ENCODE results near the gene USP10.

The USP10 gene

DNA sequence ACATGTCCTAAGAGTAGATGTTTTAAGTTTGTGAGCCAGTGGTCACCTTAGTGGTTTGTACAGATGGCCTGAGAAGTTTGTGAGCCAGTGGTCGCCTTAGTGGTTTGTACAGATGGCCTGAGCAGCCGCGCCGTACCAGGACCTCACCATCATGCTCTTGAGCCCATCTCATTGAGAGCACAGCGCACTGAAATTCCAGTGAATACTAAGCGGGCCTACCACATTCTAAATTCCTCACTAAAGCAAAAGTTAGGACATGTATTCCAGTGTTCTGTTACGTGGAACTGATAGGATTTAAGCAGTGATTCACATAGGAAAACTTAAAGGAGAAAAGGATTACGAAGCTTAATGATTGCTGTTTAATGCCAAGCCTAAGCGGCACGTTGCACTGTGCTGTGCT lies 3.9 kb downstream of the USP10 start:
- DNase-seq: no peak

DNA sequence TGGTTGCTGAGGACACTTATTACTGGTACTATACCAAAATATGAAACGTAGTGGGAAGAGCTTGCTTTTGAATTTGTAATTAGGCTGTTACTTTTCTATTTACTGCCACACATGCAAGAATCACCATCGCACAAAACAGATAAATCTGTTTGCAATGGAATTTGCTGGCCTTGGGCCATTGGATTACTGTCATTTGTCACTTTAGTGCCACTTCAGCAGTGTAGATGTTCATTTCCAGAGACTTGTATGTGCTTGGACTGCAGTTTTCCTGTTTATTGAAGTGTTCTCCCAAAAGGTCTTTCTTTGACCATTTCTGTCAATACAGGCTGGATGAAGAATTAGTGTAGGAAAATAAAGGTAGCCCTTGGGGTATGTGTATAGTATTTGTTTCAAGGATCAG lies 4.5 kb downstream of the USP10 start:
- no peak for DNase-seq

DNA sequence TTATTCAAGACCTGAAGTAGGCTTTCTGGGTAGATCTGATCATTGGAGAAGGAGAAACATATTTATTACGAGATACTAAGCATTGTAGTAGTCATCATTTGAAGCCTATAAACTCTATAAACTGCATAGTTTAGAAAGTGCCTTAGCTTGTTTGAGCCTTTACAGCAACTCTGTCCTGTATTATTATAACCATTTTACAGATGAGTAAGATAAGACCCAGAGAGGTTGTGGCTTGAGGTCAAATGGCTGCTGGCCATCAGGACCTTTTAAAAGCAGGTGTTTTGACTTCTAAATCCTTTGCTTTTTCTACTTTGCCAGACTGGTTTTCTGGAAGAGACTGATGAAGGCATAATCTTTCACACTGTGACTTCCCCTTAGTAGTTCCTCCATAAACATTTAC lies 7.1 kb downstream of the USP10 start:
- DNase-seq: no peak

DNA sequence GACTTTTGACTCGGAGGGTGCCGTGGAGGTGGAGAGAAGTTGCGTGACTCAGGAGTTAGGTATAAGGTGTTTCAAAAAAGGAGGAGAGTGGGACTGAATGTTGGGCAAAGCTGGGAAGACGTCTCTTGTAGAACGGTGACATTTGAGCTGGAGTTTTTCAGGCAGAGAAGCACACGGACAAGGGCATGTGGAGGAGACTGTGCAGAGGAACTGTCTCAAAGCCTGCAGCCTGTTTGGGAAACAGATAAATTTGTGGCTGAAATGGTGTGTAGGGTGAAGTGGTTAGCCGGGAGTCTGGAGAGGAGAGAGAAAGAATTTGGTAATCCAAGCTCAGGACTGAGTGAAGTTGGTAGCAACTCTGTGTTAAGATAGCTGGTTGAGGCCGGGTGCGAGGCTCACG lies 9.8 kb downstream of the USP10 start:
- no peak for DNase-seq

DNA sequence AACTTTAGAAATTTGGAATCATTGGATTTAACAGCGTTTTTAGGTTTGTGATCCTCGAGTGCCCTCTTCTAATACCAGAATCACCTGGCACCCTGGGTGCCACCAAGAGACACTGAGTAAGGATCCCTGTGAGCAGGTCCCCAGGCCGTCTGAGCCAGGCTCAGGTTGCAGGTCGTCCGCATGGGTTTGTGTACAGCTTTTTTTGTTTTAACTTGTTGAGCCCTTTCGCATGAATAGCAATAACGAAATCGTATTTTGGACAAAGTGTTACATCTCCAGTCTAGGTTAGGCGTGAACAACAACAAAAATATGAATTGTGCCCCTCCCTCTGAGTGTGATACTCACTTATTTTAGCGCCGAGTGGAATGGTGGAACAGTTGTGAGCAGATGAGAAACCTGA lies 10.9 kb downstream of the USP10 start:
- DNase-seq: no peak

DNA sequence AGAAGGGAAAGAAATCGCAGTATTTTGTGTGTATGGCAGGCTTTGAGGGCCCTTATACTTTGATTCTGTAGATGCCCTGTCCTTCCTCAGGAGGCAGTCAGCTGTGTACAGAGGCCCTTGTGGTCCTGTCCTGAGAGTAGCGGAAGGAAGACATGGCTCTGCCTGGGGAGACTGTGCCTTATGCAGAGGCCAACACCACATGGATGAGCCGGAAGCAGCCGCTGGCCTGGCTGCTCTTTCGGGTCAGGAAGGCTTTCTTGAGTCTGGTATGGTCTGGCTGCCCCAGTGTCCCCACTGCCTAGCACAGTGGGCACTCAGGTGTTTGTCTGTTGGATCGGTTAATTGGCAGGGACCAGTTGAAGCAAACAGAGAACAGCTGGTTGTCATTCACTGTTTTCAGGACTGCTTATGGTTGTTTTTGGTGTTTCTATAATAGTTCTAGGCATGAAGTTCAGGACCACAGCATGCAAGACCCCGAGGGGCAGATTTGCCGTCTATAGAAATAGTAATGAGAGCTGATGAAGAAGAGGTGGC lies 12.4 kb downstream of the USP10 start:
- no peak for DNase-seq

DNA sequence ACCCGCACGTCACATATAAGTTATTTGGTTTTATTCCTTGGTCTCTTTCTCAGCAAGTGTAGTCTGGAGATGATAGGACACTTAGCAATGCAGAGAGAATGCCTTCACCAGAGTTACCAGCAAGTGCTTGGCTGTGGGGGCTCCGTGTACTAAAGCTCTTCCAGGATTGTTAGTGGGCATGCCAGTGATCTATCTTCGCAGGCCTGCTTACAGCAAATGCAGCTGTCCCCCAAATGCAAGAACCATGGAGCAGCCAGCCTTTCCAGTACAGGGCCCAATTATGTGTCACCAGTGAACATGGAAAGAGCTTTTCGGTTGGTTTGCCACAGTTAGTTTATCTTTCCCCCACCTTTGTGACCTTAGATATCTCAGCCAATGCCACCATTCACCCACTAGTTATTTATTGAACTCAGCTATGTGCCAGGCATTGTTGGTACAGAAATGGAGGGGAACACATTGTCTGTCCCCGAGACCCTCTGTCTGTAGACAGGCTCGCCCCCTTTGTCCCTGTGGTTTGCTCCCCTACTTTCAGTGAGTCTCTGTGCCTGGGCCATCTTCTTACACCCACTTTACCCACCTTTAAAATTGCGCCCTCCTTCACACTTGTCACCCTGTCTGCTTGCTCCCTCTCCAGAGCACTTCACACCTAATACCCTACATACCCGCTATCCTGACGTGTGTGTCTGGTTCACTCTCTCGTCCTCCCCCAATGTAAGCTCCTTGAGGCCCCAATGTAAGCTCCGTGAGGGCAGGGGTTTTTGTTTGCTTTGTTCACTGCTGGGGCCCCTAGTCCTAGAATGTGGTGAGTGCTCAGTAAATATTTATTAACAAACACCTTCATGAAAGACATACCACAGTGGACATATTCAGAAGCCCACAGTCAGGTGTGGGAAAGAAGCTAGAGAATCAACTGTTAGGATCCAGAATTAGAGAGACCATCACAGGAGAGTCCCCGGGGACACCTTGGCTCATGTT lies 13.3 kb downstream of the USP10 start:
- DNase-seq: no peak

DNA sequence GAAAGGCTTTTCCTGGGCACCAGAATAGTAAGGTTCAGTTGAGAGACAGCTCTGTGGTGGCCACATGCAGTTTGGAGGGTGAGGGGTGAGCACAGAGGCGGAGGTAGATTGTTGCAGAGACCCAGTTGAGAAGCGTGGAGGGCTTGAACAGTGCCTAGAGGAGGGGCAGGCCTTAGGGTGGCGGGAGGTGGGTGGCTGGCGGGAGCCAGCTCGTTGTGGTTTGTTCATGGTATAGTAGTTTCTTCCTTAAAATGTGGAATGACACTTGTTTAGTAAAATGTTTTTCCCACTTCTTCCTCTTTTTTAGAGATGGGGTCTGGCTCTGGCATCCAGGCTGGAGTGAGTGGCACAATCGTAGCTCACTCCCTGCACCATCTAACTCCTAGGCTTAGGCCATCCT lies 14.2 kb downstream of the USP10 start:
- DNase-seq: no peak

DNA sequence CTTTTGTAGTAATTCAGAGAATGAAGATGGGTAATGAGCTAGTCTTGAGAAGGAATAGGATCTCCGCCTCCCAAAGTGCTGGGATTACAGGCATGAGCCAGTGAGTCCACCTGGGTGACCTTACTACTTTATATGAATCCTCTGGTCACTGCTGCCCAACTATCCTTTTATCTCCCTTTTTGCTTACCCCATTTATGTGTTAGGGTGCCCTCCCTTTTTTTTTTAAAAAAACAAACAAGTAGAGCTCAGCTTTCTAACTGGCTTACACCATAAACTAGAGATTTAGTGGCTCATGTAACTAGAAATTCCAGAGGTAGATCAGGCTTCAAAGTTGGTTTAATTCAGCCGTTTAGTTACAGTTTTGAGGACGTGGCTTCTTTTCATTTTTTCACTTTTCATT lies 15.6 kb downstream of the USP10 start:
- no peak for DNase-seq

DNA sequence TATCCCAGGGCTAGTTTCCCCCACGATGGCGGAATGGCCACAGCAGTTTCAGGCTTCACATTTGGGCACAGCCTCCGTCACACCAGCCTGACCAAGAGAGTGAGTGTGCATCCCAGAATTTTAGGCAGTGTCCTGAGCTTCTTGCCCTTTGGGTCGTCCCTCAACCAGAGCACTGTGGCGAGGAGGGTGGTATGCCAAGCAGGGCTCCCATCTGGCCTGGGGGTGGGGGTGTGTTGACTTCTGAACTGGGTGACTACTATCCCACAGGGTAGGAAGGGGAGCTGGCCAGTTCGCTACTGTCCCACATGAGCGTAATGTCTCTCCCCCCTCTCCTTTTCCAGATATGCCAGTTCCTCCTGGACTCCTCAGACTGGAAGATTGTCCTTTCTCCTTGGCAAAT lies 16.1 kb downstream of the USP10 start:
- no peak for DNase-seq

DNA sequence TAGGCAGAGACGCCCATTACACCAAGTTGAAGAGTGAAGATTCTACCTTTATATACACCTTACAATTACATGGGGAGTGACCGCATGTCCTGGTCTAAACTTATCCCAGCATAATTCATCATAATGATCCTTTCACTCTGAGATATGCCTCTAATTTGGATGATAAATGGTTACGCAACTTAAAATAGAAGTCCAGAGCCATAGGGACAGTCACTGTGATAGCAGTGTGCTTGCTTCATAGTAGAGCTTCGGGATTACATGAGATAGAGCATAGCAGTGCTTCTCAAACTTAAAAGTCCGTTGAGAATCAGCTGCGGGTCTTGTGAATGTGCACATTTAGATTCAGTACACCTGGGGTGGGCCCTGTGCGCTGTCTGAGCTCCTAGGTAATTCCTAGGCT lies 16.9 kb downstream of the USP10 start:
- no peak for DNase-seq

DNA sequence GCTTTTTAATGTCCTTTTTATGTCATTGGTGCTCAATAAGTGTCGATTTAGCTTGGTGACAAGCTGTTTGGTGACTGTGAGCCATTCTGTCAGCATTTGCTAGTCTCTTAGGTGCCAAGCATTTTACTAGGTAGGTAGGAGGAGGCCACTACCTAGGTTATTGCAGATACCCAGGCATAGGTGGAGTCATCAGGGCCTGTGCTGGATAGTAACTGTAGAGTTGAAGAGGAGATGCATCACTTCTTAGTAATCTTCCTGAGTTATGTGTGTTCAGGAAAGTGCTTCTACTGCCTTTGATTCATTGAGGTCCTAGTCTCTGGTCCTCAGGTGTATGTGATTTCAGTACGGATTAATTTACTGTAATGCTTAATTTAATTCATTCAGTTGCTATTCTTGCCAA lies 17.7 kb downstream of the USP10 start:
- DNase-seq: no peak

DNA sequence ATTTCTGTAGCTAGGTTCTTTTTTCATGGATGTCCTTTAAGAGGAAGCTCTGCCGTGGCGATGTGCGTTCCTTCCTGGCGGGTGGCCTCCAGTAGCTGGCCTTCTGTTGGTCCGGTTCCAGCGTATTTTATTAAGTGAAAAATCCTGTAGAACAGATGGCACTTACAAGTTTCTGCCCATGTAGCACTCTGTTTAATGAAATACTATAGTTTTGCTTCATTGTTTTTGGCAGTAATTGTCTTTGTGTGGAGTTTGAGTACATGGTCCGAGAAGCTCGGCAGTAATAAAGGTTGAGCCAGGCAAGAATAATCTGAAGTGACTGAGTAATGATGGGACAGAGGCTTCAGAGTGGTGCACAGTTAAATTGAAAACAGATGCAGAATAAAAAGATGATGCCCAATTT lies 20.4 kb downstream of the USP10 start:
- no peak for DNase-seq

DNA sequence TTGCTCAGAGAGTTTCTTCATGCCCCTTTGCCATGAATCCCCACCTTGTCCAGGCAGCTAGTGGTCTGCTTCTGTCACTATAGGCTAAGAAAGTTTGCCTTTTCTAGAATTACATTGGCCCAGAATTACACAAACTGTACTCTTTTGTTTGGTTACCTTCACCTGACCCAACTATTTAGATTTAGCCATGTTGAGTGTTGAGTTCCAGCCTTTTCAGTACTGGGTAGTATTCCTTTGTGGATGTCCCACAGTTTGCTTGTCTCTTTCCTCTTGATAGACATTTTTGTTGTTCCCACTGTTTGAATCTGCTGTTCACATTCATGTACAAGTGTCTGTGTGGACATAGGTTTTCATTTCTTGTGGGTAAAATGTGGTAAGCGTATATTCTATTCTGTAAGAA lies 22.3 kb downstream of the USP10 start:
- DNase-seq: no peak

DNA sequence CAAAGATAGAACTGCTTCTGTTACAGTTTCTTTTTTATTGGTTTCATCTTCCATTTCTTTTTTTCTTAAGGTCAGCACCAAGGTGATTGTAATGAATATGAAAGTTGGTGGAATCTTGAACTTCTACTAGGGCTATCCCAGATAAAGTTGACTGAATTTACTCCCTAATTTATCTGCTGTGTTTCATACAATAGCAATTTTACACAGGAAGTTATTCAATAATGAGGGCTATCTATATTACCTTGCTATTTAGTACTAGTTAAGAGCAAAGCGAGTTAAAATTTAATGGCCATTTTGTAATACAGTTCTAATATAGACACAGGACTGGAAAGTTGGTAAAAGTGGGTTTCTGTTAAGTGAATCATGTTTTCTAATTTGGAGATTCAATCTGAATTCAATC lies 24.1 kb downstream of the USP10 start:
- DNase-seq: no peak

DNA sequence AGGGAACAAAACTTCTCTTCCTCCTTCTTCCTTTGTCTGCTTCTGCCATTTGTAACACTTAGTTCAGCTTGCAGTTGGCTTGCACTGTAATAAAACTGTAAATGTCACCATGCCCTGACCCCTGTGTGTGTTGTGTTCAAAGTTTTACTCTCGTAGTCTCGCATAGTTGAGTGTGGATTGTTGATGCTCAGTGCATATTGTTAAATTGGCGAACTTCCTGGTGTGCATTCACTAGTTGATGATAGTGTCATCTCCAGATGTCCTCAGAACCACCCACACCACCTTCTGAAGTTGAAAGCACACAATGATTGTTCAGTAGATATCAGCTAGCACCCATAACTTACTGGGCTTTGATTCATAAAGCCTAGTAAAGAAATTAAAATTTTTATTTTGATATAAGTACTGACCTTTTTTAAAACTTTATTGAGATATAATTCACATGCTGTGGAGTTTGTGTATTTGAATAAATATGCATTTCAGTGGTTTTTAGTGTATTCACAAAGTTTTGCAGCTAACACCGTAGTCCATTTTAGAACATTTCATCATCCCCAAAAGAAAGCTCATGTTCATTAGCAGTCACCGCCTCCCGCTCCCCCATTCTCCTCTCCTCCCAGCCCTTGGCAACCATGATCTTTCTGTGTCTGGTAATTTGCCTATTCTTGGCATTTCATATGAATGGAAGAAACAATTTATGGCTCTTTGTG lies 25.0 kb downstream of the USP10 start:
- no peak for DNase-seq

DNA sequence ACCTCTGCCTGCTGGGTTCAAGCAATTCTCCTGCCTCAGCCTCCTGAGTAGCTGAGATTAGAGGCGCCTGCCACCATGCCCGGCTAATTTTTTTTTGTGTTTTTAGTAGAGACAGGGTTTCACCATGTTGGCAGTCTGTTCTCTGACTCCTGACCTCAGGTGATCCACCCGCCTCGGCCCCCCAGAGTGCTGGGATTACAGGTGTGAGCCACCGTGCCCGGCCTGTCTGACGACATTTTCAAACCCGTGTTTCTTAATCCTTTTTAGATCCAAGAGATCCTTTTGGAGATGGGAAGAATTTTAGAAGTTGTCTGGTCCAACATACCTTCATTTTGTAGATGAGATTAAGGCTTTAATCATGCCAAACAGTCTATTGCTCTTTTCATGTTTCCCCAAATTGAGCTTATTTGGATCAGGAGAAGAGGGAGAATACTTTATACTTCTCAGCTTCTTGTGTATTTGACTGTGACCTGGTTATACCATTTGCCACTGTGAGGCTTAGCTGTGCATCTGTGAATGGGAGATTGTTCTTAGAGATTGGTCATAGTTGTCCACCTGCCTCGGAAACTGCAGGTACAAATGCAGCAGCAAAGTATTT lies 25.8 kb downstream of the USP10 start:
- no peak for DNase-seq

DNA sequence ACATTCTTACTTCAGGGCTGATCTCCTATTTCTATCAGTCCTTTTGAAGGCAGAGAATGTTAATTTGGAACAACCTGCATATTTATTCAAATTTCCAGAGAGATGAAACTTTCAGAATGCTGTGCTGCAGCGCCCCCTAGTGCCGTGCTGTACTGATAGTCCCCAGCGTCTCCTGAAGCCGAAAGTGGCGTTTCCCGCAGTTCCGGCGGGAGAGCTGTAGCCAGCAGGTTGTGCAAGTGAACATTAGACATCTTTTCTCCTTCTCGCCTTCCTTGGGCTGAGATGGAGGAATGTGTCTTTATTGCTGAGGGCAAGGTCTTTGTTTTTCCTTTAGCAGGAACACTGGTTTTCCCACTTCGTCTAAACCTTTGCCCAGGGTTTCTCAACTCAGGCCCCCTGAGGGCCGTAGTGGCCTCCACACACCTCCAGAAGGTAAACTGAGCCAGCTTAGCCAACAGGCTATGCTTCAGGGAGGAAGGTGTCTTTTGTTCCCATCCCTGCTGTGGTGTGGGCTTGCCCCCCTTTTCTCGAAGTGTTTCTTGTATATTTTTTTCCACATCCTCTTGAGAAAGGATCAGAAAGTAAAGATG lies 26.4 kb downstream of the USP10 start:
- DNase-seq: peak; percentile 77

DNA sequence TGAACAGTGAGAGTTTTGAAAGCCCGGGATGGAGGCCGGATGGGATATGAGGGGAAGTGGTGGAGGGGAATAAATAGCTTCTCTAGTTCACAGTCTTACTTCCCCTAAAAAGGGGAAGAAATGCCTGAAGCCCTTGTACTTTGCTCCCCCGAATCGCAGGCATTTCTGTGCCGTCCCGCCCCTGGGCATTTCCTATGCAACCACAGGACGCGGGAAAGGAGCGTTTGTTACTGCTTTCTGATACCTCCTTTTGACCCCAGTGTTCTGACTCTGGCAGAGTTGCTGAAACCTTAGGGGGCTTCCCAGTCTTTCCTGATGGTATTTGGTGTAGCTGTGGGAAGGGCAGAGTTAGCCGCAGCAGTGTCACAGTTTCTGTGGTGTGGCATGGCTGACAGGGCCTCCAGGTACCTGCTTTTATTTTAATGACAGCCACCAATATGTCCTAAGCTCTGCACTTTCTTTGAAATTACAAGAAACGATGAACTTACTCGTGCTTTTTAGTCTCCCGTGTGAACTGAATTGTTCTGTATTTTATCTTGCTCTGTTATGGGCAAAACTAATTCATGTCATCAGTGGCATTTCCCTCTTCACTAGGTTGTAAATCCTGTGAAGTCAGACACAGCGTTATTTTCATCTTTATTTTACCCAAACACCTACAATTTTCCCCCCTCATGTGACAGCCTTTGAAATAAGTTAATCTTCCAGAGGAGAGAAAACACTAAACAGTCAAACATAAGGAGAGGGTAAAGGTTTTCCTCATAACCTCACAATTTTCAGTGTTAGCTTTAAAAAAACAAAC lies 27.1 kb downstream of the USP10 start:
- no peak for DNase-seq

DNA sequence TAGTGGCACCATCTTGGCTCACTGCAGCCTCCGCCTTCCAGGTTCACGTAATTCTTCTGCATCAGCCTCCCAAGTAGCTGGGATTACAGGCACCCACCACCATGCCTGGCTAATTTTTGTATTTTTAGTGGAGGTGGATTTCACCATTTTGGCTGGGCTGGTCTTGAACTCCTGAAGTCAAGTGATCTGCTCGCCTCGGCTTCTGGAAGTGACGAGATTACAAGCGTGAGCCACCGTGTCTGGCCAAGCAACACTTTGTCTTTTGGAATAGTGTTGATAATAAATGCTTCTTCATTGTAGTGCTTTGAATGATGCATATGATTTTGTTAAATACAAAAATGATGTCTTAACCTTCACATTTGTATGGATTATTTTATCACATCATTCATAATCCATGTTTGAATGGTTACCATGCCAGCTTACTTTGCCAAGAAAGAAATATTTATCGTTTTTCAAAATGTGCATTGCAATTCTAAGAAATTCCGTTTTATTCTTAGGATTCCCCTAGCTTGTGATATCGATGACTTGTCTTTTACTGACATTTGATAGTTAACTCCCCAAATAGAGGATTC lies 29.1 kb downstream of the USP10 start:
- no peak for DNase-seq

DNA sequence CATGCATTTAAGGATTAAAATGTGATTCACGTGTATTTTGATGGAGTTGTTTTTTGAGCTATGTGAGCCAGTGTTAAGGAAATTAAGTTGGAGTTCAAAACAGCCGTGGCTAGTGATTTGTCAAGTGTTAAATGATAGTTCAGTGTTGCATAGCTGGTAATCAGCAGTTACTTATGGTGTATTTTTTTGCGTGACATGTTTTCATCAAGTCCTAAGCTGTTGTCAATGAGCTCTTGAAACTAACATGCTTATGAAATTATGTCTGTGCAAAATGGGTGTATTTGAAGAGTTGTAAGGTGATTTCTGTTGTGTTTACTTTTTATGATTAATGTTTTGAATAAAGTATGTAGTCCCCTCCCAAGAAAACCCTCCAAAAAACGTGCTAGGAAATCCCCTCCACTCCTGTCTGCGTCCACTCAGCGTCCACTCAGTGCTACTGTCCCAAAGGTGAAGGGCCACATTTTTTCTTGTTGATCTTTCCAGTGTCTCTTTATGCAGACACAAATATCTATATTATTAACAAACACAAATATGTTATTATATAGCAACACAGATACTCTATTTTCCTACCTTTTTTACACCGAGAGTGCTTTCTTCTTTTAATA lies 30.0 kb downstream of the USP10 start:
- DNase-seq: no peak
